ENCODE measurements around the gene EXD3.
"Not testable (repeated sequence)": the region's sequence is repeated elsewhere in the genome, so short reads cannot be mapped to it uniquely, and the experiment has no call there.

The EXD3 gene

DNA sequence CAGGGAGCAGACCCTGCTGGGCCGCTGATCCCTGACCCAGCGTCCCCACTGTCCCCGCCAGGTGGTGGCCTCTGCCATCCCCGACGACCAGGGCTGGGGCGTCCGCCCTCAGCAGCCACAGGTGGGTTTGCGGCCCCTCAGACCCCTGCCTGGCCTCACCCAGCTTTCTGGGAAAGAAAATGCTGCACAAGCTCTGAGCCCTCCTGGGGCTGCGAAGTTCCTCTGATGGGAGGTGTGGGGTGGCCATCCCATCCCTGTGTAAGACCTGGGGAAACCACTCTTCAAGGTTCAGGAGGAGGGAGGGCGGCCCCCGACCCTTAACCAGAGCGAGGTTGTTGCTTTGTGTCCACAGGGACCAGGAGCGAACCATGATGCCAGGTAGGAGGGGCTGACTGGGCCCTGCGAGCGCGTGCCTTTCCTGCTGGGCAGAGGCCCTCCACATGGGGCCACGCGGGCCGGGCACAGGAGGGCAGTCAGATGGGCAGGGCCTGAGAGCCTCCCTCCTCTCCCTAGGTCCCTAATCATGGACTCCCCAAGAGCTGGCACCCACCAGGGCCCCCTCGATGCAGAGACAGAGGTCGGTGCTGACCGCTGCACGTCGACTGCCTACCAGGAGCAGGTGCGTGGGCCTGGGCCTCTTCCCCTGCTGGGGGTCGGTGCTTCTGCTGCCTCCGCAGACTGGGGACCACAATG, 7.9 kb upstream of the EXD3 start:
- no peak for DNase-seq

- no peak for DNase-seq
Observed at GRCh38 chr9:137429974-137430722, 7.2 kb upstream of the EXD3 start.

GRCh38 chr9:137429546-137429890, 6.6 kb upstream of the EXD3 start:
- no peak for DNase-seq

GRCh38 chr9:137428841-137429545, 6.0 kb upstream of the EXD3 start:
- no peak for DNase-seq

- no peak for DNase-seq
Observed at GRCh38 chr9:137428311-137428630, 5.3 kb upstream of the EXD3 start.

DNA sequence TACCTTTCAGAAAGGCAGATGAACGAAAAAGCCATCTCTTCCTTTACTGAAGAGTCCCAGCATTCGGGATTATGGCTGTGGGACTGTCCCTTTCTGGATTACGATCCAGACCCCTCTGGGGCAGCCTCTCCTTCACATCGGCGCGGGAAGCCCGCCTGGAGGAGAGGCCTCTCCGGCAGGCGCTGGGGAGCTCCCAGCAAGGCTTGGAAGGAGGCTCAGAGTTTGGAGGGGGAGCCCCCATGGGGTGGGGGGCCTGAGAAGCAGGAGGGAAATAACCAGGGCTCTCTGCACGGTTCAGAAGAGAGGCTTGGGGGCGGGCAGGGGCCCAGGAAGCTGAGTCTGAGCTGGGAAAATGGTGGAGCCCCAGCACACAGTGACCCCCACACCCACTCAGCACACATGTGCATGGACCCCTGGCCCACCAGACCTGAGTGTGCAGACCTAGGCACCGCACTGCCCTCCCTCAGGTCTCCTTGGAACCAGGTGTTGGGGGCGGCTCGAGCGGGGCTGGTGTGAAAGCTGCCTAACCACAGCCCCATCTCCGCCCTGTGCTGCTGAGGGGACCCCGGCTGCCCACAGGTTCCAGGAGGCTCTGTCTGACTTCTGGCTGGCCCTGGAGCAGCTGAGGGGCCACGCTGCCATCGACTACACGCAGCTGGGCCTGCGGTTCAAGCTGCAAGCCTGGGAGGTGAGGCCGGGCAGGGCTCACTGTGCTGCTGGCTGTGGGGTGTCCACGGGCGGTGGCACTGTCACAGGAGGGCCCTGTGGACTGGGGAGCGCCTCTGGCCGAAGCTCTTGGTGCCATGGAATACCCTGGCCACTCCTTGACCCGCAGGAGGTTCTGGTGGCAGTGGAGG, 4.7 kb upstream of the EXD3 start:
- DNase-seq: no peak

GRCh38 chr9:137426018-137426681, 3.2 kb upstream of the EXD3 start:
- DNase-seq: no peak

- DNase-seq: no peak
Observed at GRCh38 chr9:137423514-137424291, 741 bp upstream of the EXD3 start.

GRCh38 chr9:137421838-137422603, 941 bp downstream of the EXD3 start:
- no peak for DNase-seq

DNA sequence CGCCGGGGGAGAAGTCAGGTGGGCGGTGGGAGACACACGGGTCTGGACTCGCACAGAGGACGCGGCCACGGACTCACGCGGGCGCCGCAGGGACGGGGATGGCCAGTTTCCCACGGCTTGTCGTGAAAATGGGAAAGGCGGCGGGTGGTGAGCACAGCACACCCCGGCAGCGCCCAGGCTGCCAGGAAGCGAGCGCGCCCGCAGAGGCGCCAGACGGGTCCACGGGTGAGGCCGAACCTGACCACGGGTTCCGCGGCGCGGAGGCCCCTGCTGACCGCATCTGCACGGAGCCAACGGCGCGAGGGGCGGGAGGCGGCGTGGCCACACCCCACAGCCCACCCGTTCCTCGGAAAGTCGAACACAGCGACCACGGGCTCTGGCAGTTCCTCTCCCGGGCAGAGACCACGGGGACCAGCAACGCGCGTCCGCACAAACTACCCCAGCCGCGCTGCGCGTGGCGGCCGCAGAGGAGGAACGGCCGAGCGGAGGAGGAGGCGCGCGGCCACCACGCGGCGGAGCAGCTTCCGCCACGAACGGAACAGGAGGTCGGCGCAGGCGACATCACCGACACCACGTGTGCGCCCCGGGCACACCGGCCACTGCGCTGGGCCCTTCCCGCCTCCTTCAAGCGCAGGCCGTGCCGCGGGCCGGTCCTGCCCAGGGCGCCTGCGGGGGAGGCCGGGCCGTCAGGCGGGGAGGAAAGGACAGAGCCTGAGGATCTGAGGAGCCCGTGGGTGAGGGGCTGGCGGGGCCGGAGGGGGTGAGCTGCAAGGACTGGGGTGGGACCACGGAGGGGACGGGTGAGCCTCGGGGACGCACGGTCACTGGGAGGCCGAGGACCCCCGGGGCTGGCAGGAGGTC, 5.6 kb downstream of the EXD3 start:
- no peak for DNase-seq

DNA sequence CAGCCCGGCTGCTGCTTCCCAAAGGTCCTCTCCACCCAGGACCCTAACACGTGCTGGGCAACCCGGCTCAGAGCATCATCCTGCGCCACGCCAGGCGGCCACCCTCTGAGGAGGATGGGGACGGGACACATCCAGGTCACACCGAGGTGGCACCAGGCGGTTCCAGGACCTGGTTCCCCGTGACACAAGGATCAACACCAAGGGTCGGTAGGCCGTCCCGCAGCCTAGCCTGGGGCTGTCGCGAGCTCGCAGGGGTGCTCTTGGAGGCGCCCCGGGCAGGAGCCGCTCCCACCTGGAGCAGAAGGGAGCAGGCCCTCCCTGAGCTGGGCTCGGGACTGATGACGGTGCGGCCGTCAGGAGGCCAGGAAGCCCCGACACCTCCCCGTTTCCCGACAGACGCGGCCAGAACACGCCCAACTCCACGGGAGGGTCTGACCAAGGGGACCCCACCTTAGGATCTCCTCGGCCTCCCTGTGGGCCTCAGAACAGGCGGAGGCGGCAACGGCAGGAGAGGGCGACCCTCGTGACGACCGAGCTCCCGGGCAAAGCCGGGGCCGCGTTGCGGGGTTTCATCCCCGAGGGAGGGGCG, 6.3 kb downstream of the EXD3 start:
- no peak for DNase-seq

GRCh38 chr9:137416006-137416562, 6.9 kb downstream of the EXD3 start:
- DNase-seq: no peak

DNA sequence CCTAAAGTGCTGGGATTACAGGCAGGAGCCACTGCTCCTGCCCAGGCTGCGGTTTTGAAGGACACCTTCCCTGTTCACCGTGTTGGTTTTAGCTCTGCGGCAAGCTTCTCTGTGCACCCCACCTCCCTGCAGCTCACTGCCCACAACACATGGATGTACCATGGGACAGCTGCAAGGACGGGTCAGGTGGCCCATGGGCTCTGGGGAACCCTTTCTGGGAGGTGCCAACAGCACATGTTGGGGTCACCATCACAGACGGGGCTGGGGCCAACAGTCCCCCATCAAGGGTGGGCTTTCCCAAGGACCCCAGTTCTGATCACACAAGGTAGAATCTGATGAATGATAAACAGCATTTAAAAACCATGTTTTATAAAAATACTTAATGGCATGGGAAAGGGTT, 7.5 kb downstream of the EXD3 start:
- DNase-seq: no peak

DNA sequence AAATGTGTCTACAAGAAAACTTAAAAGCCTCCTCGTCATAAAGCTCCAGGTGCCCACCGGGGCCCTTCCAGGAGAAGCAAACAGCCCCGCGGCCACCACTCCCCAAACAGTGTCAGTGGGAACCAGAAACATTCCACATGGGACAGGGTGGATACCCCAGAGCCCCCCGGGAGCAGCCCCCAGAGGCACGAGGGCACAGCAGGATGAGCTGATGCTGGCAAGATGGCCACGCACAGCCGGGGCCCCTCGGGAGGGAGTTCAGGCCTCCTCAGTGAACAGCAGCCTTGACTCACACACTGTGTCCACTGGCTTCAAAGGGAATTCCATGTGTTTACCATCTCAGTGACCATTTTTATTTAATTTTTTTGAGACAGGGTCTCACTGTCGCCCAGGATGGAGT, 10.5 kb downstream of the EXD3 start:
- DNase-seq: no peak

DNA sequence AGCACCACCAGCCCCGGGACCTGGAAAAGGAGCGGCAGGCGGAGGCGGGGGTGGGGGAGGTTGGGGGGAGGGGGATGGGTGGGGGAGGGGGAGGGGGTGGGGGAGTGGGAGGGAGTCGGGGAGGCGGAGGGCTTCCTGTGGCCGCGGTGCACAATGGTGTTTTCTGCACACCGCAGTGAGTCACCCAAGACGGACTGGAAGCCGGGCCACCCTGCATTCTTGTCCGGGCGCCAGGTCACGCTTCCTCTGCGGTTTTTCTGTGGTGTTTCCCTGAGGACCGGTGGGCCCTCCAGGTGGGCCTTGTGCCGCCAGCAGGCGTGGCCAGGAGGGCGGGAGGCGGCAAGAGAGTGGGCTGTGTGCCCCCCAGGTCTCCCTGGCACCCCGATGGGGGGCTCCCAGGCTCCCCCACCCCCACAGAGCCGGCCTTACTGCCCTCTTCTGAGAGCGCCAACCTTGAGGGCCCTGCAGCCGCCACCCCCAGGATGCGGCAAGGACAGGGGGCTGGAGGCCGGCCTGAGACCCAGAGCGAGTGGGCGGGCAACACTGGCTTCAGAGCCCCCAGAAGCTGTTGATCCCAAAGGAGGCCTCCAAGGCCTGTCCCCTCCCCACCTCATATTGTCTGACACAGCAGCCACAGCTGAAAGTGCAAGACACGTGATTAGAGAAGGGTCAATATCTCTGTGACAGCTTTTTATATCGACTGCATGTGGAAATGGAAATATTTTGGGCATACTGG, 11.1 kb downstream of the EXD3 start:
- no peak for DNase-seq

GRCh38 chr9:137411260-137411644, 11.7 kb downstream of the EXD3 start:
- DNase-seq: no peak

GRCh38 chr9:137410891-137411249, 12.1 kb downstream of the EXD3 start:
- DNase-seq: no peak

- not testable (repeated sequence) for DNase-seq
Observed at GRCh38 chr9:137410236-137410890, 12.6 kb downstream of the EXD3 start.

All from NCI-H2227 treated with DMSO at 0.1 percent for 48 hours (cell line).